Measurements from ENCODE around the gene TAS2R39. TPM values are rescaled to one million over a fixed set of nuclear protein-coding genes. Genes with fewer than 3 reads are reported as not detected.

Gene TAS2R39
- total and polyA plus RNA-seq, 2 of the 4 experiments (the other 2 are of a cell fraction) = not detected

DNA sequence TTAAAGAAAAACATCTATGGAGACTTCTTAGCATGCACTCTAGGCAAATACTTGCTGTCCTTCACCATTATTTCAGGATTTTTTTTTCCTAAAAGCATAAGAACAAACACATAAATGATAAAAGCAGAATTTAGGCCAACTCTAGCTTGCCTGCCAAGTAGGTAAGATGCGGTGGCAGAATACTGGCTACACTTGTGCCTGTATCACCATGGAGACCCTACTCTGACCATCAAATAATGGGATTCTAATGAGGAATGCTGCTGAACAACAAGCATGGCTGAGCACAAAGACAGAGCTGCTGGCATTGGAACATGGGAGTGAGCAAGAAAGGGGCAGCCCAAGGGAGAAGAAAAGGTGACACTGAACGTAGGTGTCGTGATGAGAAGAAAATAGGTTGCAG is 20.2 kb downstream of the TAS2R39 start:
- no peaks in the 10 kb centered on the region for H3K4me1 ChIP-seq (ENCODE audit: control insufficient read depth, insufficient read depth, low read length)
- H3K23ac ChIP-seq (ENCODE audit: low read depth, low read length) = no peak overlapping the region
- H3K27me3 ChIP-seq (ENCODE audit: control insufficient read depth, insufficient read depth, low read length) = no peaks in the 10 kb centered on the region
- no peak overlapping the region for H3K9ac ChIP-seq (ENCODE audit: low read depth, low read length)
- no peak for ATAC-seq (ENCODE audit: low read depth)
- H2AK5ac ChIP-seq (ENCODE audit: low read depth, low read length) = no peak overlapping the region
- in situ Hi-C loops (cut with MboI; ENCODE audit: low sequenced_read_pairs) (loop anchor here (25.0 kb wide), 1 partner anchor 866 kb away; no protein-coding TSS in a partner anchor), intact Hi-C loops (cut with micrococcal nuclease) (no loop called here), dilution Hi-C loops (cut with HindIII; ENCODE audit: low sequenced_read_pairs, unreplicated experiment) (no loop called here)
- DNase-seq = no peak
- no peak for TF ChIP-seq RFX5 (IDR thresholded peaks at IDR 0.05; ENCODE audit: low read depth, low read length)
- TF ChIP-seq, protein P1, sequence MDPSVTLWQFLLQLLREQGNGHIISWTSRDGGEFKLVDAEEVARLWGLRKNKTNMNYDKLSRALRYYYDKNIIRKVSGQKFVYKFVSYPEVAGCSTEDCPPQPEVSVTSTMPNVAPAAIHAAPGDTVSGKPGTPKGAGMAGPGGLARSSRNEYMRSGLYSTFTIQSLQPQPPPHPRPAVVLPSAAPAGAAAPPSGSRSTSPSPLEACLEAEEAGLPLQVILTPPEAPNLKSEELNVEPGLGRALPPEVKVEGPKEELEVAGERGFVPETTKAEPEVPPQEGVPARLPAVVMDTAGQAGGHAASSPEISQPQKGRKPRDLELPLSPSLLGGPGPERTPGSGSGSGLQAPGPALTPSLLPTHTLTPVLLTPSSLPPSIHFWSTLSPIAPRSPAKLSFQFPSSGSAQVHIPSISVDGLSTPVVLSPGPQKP (IDR thresholded peaks at IDR 0.05; ENCODE audit: borderline replicate concordance, low read depth, low read length) = no peak
- no peak for TF ChIP-seq FOS (IDR thresholded peaks at IDR 0.05; ENCODE audit: low read depth, low read length)
- TF ChIP-seq POLR2A (IDR thresholded peaks at IDR 0.05; ENCODE audit: low read depth, low read length) = no peak
- no peak for TF ChIP-seq CHD1 (IDR thresholded peaks at IDR 0.05; ENCODE audit: low read depth, low read length)
- no peak for TF ChIP-seq RAD21 (IDR thresholded peaks at IDR 0.05; ENCODE audit: low read length)
- TF ChIP-seq BHLHE40 (IDR thresholded peaks at IDR 0.05; ENCODE audit: low read depth, low read length) = no peak
- TF ChIP-seq MXI1 (IDR thresholded peaks at IDR 0.05; ENCODE audit: borderline replicate concordance, low read depth, low read length) = no peak
- TF ChIP-seq NFE2L2 (IDR thresholded peaks at IDR 0.05; ENCODE audit: low read depth, low read length) = no peak
- TF ChIP-seq RCOR1 (IDR thresholded peaks at IDR 0.05; ENCODE audit: insufficient replicate concordance, low read length) = no peak
- CTCF ChIA-PET = interaction anchor here (2.6 kb wide), 1 partner anchor 12 kb away, joined by 13 read pairs; no protein-coding TSS in a partner anchor
- H4K20me1 ChIP-seq (ENCODE audit: insufficient read depth, low read length) = no peaks in the 10 kb centered on the region
- no CpG with 5 or more reads among the region's 3 CpGs for WGBS, 2 experiments (ENCODE audit: extremely low coverage in 2 of 2, insufficient read length in 1 of 2)
- no peak overlapping the region for H4K91ac ChIP-seq (ENCODE audit: insufficient read depth, low read depth, low read length)
- no peak overlapping the region for H2BK120ac ChIP-seq (ENCODE audit: low read depth, low read length)
- POLR2A ChIA-PET (ENCODE audit: unreplicated experiment) = no interaction called here
- H3K79me1 ChIP-seq (ENCODE audit: low read depth in 1 of 2, low read length in 2 of 2) = no peaks in the 10 kb centered on the region
- H3K4me2 ChIP-seq (ENCODE audit: low read depth, low read length) = no peak overlapping the region
- no peak overlapping the region for H4K8ac ChIP-seq (ENCODE audit: low read depth in 2 of 2, low read length in 2 of 2)
- no peak overlapping the region for H2BK15ac ChIP-seq (ENCODE audit: low read depth, low read length)
- H3K9me1 ChIP-seq (ENCODE audit: insufficient read depth, low read length) = no peaks in the 10 kb centered on the region
- no peak overlapping the region for H3K14ac ChIP-seq (replicated peaks; ENCODE audit: low read depth, low read length)
- no peak overlapping the region for H2BK20ac ChIP-seq (ENCODE audit: low read depth, low read length)
- no peak overlapping the region for H2BK5ac ChIP-seq (ENCODE audit: low read depth, low read length, poor library complexity, severe bottlenecking)
- no peak overlapping the region for H3K18ac ChIP-seq (ENCODE audit: low read depth, low read length)
- no peaks in the 10 kb centered on the region for H3K9me3 ChIP-seq (ENCODE audit: control insufficient read depth, insufficient read depth, low read length)
- H3K27ac ChIP-seq (ENCODE audit: insufficient read depth, low read length) = no peak overlapping the region
- no TSS peak for BruUV-seq (replicated peaks)
- no peak overlapping the region for H3K4me3 ChIP-seq (ENCODE audit: insufficient read depth, low read depth, low read length)
- H3K56ac ChIP-seq (ENCODE audit: extremely low read depth, insufficient read depth, low read length) = no peak overlapping the region
- H2AK9ac ChIP-seq (replicated peaks; ENCODE audit: low read depth, low read length, poor library complexity) = no peak overlapping the region
- no peak overlapping the region for H2AFZ ChIP-seq (replicated peaks; ENCODE audit: low read length, poor library complexity)
- no peak overlapping the region for H4K5ac ChIP-seq (ENCODE audit: low read depth, low read length)
- no peak overlapping the region for H3K4ac ChIP-seq (ENCODE audit: low read depth, low read length)
- no peaks in the 10 kb centered on the region for H3K36me3 ChIP-seq (ENCODE audit: control insufficient read depth, insufficient read depth, low read length)
